ENCODE data around the gene GRSF1.

DNA sequence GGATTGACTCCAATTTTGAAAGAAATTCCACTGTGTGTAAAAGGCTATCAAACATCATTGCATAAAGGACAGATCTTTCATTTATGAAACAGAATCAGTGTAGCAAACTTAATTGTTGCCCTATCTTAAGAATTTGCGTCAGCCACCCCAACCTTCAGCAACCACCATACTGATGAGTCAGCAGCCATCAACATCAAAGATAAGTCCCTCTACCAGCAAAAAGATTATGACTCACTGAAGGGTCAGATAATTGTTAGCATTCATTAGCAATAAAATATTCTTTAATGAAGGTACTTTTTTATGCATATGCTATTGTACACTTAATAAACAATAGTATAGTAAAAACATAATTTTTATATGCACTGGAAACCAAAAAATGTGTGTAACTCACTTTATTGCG lies 15.8 kb upstream of the GRSF1 start:
- TF ChIP-seq EP300 (IDR thresholded peaks at IDR 0.05; ENCODE audit: borderline replicate concordance) (no peak), RAD21 (IDR thresholded peaks at IDR 0.05; ENCODE audit: low read depth) (no peak), ZBTB7A (IDR thresholded peaks at IDR 0.05; ENCODE audit: low read depth) (no peak), YY1 (IDR thresholded peaks at IDR 0.05; ENCODE audit: low read depth) (no peak), NFIC (IDR thresholded peaks at IDR 0.05) (no peak), CEBPB (IDR thresholded peaks at IDR 0.05) (no peak), FOXM1 (IDR thresholded peaks at IDR 0.05; ENCODE audit: borderline replicate concordance, low read depth) (no peak), TCF12 (IDR thresholded peaks at IDR 0.05; ENCODE audit: low read depth) (no peak), TAF1 (IDR thresholded peaks at IDR 0.05; ENCODE audit: low read depth) (no peak), CREB1 (IDR thresholded peaks at IDR 0.05; ENCODE audit: low read depth) (no peak)
- TF ChIP-seq, protein P1, sequence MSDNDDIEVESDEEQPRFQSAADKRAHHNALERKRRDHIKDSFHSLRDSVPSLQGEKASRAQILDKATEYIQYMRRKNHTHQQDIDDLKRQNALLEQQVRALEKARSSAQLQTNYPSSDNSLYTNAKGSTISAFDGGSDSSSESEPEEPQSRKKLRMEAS (IDR thresholded peaks at IDR 0.05): no peak
- TF ChIP-seq, protein P2, sequence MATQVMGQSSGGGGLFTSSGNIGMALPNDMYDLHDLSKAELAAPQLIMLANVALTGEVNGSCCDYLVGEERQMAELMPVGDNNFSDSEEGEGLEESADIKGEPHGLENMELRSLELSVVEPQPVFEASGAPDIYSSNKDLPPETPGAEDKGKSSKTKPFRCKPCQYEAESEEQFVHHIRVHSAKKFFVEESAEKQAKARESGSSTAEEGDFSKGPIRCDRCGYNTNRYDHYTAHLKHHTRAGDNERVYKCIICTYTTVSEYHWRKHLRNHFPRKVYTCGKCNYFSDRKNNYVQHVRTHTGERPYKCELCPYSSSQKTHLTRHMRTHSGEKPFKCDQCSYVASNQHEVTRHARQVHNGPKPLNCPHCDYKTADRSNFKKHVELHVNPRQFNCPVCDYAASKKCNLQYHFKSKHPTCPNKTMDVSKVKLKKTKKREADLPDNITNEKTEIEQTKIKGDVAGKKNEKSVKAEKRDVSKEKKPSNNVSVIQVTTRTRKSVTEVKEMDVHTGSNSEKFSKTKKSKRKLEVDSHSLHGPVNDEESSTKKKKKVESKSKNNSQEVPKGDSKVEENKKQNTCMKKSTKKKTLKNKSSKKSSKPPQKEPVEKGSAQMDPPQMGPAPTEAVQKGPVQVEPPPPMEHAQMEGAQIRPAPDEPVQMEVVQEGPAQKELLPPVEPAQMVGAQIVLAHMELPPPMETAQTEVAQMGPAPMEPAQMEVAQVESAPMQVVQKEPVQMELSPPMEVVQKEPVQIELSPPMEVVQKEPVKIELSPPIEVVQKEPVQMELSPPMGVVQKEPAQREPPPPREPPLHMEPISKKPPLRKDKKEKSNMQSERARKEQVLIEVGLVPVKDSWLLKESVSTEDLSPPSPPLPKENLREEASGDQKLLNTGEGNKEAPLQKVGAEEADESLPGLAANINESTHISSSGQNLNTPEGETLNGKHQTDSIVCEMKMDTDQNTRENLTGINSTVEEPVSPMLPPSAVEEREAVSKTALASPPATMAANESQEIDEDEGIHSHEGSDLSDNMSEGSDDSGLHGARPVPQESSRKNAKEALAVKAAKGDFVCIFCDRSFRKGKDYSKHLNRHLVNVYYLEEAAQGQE (IDR thresholded peaks at IDR 0.05; ENCODE audit: low read depth): no peak
